H9 (cell line): Measurements from ENCODE around the gene MROH2B. TPM values are rescaled to one million over a fixed set of nuclear protein-coding genes. Genes with fewer than 3 reads are reported as not detected.

Experiments
- DNase-seq: peaks from one replicate; pipeline ENCODE4 v3.0.0-alpha.2; 2017
- H2AFZ ChIP-seq: one replicate; pipeline ENCODE4 v1.6.1; 2013; ENCODE audit warnings: mild to moderate bottlenecking, low read length, control low read depth, moderate library complexity
- H2AK5ac ChIP-seq: 2 replicates; pipeline ENCODE4 v1.6.1; 2013; ENCODE audit warnings: low read length, control low read depth, mixed read lengths; ENCODE audit not compliant: insufficient read length
- H2BK120ac ChIP-seq: one replicate; pipeline ENCODE4 v1.6.1; 2013; ENCODE audit warnings: low read depth, mild to moderate bottlenecking, low read length, control low read depth, inconsistent platforms; ENCODE audit not compliant: poor library complexity, severe bottlenecking
- H2BK12ac ChIP-seq: 2 replicates; pipeline ENCODE4 v1.6.1; 2013; ENCODE audit warnings: low read length, control low read depth, mixed read lengths, low read depth; ENCODE audit not compliant: insufficient read length
- H2BK15ac ChIP-seq: 2 replicates; pipeline ENCODE4 v1.6.1; 2013; ENCODE audit warnings: low read depth, low read length, control low read depth
- H2BK20ac ChIP-seq: one replicate; pipeline ENCODE4 v1.6.1; 2013; ENCODE audit warnings: low read depth, mild to moderate bottlenecking, low read length, control low read depth, inconsistent platforms; ENCODE audit not compliant: poor library complexity, severe bottlenecking
- H2BK5ac ChIP-seq: 2 replicates; pipeline ENCODE4 v1.6.1; 2013; ENCODE audit warnings: low read length, control low read depth, mixed read lengths; ENCODE audit not compliant: insufficient read length
- H3K14ac ChIP-seq: 2 replicates; pipeline ENCODE4 v1.6.1; 2013; ENCODE audit warnings: low read length, control low read depth; ENCODE audit not compliant: insufficient read depth
- H3K18ac ChIP-seq: 2 replicates; pipeline ENCODE4 v1.6.1; 2013; ENCODE audit warnings: low read depth, mild to moderate bottlenecking, mixed read lengths, low read length, control low read depth; ENCODE audit not compliant: insufficient read length
- H3K23ac ChIP-seq: 2 replicates; pipeline ENCODE4 v1.6.1; 2013; ENCODE audit warnings: low read length, control low read depth, mixed read lengths, low read depth; ENCODE audit not compliant: insufficient read length
- H3K23me2 ChIP-seq: 2 replicates; pipeline ENCODE4 v1.6.1; 2013; ENCODE audit warnings: low read depth, mild to moderate bottlenecking, mixed read lengths, low read length, control low read depth; ENCODE audit not compliant: insufficient read length, poor library complexity, severe bottlenecking
- H3K27ac ChIP-seq: 2 replicates; pipeline ENCODE4 v1.5.1; 2013; ENCODE audit warnings: low read length, control low read depth, mixed read lengths, low read depth; ENCODE audit not compliant: insufficient read length
- H3K27me3 ChIP-seq: 2 replicates; pipeline ENCODE4 v1.6.1; 2013; ENCODE audit warnings: low read length, control low read depth, inconsistent platforms; ENCODE audit not compliant: insufficient read depth
- H3K4ac ChIP-seq: 2 replicates; pipeline ENCODE4 v1.6.1; 2013; ENCODE audit warnings: low read depth, mild to moderate bottlenecking, control low read depth, inconsistent platforms, low read length, moderate library complexity
- H3K4me1 ChIP-seq: 2 replicates; pipeline ENCODE4 v1.6.1; 2013; ENCODE audit warnings: low read length, control low read depth, inconsistent platforms; ENCODE audit not compliant: insufficient read depth
- H3K4me2 ChIP-seq: 2 replicates; pipeline ENCODE4 v1.6.1; 2013; ENCODE audit warnings: low read length, control low read depth, mixed read lengths; ENCODE audit not compliant: insufficient read length, insufficient read depth
- H3K56ac ChIP-seq: 2 replicates; pipeline ENCODE4 v1.6.1; 2013; ENCODE audit warnings: low read depth, mild to moderate bottlenecking, mixed read lengths, low read length, control low read depth; ENCODE audit not compliant: insufficient read length
- H3K79me1 ChIP-seq: 2 replicates; pipeline ENCODE4 v1.6.1; 2013; ENCODE audit warnings: low read depth, mild to moderate bottlenecking, moderate library complexity, low read length, control low read depth, inconsistent platforms; ENCODE audit not compliant: insufficient read depth, poor library complexity, severe bottlenecking
- H3K79me2 ChIP-seq: 2 replicates; pipeline ENCODE4 v1.6.1; 2013; ENCODE audit warnings: low read length, control low read depth, inconsistent platforms; ENCODE audit not compliant: insufficient read depth
- H3K9ac ChIP-seq: 2 replicates; pipeline ENCODE4 v1.6.1; 2013; ENCODE audit warnings: low read length, control low read depth, mixed read lengths; ENCODE audit not compliant: insufficient read length; ENCODE audit errors: extremely low read depth
- H3K9me3 ChIP-seq: one replicate; pipeline ENCODE4 v1.6.1; 2013; ENCODE audit warnings: low read depth, low read length, inconsistent platforms; ENCODE audit not compliant: control insufficient read depth
- H3T11ph ChIP-seq: one replicate; pipeline ENCODE4 v1.6.1; 2013; ENCODE audit warnings: mild to moderate bottlenecking, low read length, control low read depth, inconsistent platforms
- H4K20me1 ChIP-seq: one replicate; pipeline ENCODE4 v1.6.1; 2013; ENCODE audit not compliant: control insufficient read depth, insufficient read length, insufficient read depth
- H4K5ac ChIP-seq: 2 replicates; pipeline ENCODE4 v1.6.1; 2013; ENCODE audit warnings: low read depth, mild to moderate bottlenecking, mixed read lengths, low read length, control low read depth; ENCODE audit not compliant: insufficient read length
- H4K8ac ChIP-seq: replicated peaks from 2 replicates; pipeline ENCODE4 v1.6.1; 2013; ENCODE audit warnings: low read length, control low read depth, mixed read lengths, low read depth; ENCODE audit not compliant: insufficient read length
- H4K91ac ChIP-seq: 2 replicates; pipeline ENCODE4 v1.6.1; 2013; ENCODE audit warnings: low read depth, mild to moderate bottlenecking, moderate library complexity, mixed read lengths, low read length, control low read depth; ENCODE audit not compliant: insufficient read length
- H3K27ac Mint-ChIP-seq, 3 experiments: 2 replicates in 2 of 3; 3 replicates in 1 of 3; pipeline ENCODE4 v1.8.0; 2020 to 2021; ENCODE audit warnings: mixed read lengths in 3 of 3, mild to moderate bottlenecking in 1 of 3, moderate library complexity in 1 of 3
- H3K27me3 Mint-ChIP-seq: 2 replicates; pipeline ENCODE4 v1.8.0; 2021; ENCODE audit warnings: low read depth, mild to moderate bottlenecking, moderate library complexity, mixed read lengths
- H3K36me3 Mint-ChIP-seq, 3 experiments: 2 replicates in 2 of 3; 3 replicates in 1 of 3; pipeline ENCODE4 v1.8.0; 2020 to 2021; ENCODE audit warnings: low read depth in 3 of 3, mixed read lengths in 3 of 3; ENCODE audit not compliant: insufficient read depth in 1 of 3
- H3K4me1 Mint-ChIP-seq, 2 experiments: 2 replicates each; pipeline ENCODE4 v1.8.0; 2020; ENCODE audit warnings: mixed read lengths in 2 of 2
- H3K4me3 Mint-ChIP-seq, 2 experiments: 2 replicates in 1 of 2; 3 replicates in 1 of 2; pipeline ENCODE4 v1.8.0; 2020 to 2021; ENCODE audit warnings: mild to moderate bottlenecking in 2 of 2, mixed read lengths in 2 of 2, moderate library complexity in 1 of 2
- H3K9me3 Mint-ChIP-seq, 2 experiments: 2 replicates in 1 of 2; 3 replicates in 1 of 2; pipeline ENCODE4 v1.8.0; 2020; ENCODE audit warnings: mild to moderate bottlenecking in 2 of 2, mixed read lengths in 2 of 2, moderate library complexity in 1 of 2
- CTCF ChIP-seq: fragments of 200-600 bp; sonication (generic); conservative IDR thresholded peaks from 3 replicates; pipeline ENCODE4 v1.8.0; 2021; ENCODE audit warnings: antibody characterized with exemption, mild to moderate bottlenecking
- WGBS: extraction: QIAGEN DNeasy Blood & Tissue Kit; methylation state at CpG from one replicate; pipeline ENCODE4 v1.1.7; 2013; ENCODE audit warnings: missing lambda C conversion rate, low lambda C conversion rate, mixed read lengths; ENCODE audit not compliant: insufficient read length; ENCODE audit errors: extremely low coverage; 5-methylcytosine and 5-hydroxymethylcytosine counted together
- total RNA-seq: library from RNA; stranded (reverse); gene quantifications from 2 replicates; pipeline ENCODE4 v1.2.1, GENCODE V29; 2021

Gene MROH2B
- total RNA-seq, 1 experiment from 2014 or later = not detected

- Histone ChIP-seq H4K5ac (no peak overlapping the region), H2BK120ac (no peak overlapping the region), H3K9ac (no peak overlapping the region), H2AK5ac (no peak overlapping the region), H3K14ac (no peak overlapping the region), H3K18ac (no peak overlapping the region), H3K23ac (no peak overlapping the region), H3K79me1 (no peaks in the 10 kb centered on the region), H3K27ac (no peak overlapping the region), H4K91ac (no peak overlapping the region), H3K23me2 (no peaks in the 10 kb centered on the region), H2BK12ac (no peak overlapping the region), H3K4ac (no peak overlapping the region), H3K79me2 (no peaks in the 10 kb centered on the region), H3K27me3 (no peaks in the 10 kb centered on the region), H3K56ac (no peak overlapping the region), H4K20me1 (no peaks in the 10 kb centered on the region), H4K8ac (no peak overlapping the region), H3K9me3 (no peaks in the 10 kb centered on the region), H2AFZ (no peak overlapping the region), H2BK15ac (no peak overlapping the region), H3T11ph (no peak overlapping the region), H3K4me2 (no peak overlapping the region), H2BK20ac (no peak overlapping the region), H3K4me1 (peaks cover 3% of the 10 kb centered on the region), H2BK5ac (no peak overlapping the region)
- Mint-ChIP-seq H3K4me3 (no peak overlapping the region), H3K27ac (no peak overlapping the region; a peak in 1 of 7 replicates), H3K27me3 (no peaks in the 10 kb centered on the region), H3K4me1 (peaks cover 8 to 15% of the 10 kb centered on the region in 2 experiments), H3K9me3 (peaks cover 12 to 16% of the 10 kb centered on the region in 2 experiments), H3K36me3 (peaks cover 0 to 9% (median 3%) of the 10 kb centered on the region in 3 experiments; a peak in 3 of 7 replicates)
- no peak for TF ChIP-seq CTCF
- no CpG with 5 or more reads among the region's 1 CpG for WGBS
- DNase-seq = no peak
Measured at GRCh38 chr5:40960037-40960436, 111.1 kb downstream of the MROH2B start.
